HUDEP-2 (cell line): ENCODE data around the gene PDSS2.

ENCODE experiments used
- DNase-seq, 76 experiments: peaks; one replicate each; lab custom pipeline; 2025; ENCODE audit not compliant: unreplicated experiment in 76 of 76; lab: John Stamatoyannopoulos, UW

Gene PDSS2, protein sequence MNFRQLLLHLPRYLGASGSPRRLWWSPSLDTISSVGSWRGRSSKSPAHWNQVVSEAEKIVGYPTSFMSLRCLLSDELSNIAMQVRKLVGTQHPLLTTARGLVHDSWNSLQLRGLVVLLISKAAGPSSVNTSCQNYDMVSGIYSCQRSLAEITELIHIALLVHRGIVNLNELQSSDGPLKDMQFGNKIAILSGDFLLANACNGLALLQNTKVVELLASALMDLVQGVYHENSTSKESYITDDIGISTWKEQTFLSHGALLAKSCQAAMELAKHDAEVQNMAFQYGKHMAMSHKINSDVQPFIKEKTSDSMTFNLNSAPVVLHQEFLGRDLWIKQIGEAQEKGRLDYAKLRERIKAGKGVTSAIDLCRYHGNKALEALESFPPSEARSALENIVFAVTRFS

DNA sequence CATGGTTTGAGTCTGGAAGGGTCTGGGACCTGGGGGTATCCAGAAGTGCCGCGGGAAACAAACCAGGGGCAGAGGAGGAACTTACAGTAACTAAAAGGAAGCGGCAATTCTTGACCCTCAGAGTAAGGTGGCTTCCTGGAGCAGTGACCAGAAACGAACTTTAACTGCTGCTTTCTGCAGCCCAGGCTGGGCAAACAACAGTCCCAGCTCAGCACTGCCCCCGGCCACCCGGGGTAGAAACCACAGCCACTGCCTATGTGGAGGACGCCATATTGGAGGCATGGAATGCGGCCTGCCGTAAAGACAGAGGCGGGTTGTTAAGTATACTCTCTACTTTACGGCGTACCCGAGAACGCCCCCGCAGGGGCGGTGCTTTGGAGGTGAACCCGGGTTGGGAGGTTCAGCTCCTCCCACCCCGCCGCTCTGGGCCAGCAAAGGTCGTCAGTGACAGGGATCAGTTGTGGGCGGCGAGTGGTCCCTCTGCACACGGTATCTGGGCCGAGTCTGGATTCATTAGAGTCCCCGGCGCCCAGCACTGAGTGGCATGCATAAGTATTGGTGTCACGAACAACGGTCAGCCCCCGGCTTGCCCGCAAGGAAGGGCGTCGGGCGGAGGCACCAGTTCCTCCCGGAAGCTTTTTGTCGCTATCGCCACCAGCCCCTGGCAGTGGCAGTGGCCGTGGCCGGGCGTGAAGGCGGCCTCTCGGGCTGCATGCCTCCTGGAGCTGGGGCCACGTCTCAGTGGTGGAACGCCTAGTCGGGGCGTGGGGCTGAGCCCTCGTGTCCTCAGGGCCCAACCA is at the start of gene PDSS2:
Gene PDSS2 (minus strand): TSS at position 282 of the 800 bp plus-strand sequence. CDS start 279 bp downstream, at position 3.
- peak; percentile 68 to 100 (median 99) for DNase-seq

DNA sequence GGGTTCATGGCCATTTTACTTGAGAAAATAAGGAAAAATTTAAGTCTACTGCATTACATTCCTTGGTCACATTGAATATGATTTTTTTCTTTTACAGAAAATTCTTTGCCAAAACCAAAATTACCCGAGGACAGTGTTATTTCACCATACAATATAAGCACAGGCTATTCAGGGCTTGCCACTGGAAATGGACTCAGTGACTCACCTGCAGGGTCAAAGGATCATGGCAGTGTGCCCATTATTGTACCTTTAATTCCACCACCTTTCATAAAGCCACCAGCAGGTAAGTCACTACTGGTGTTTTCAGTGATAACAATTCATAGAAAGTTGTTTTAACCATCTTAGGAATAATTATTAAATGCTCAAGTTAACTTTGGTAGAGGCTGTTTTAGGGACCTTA is 46.8 kb upstream of the PDSS2 start:
- DNase-seq: no peak

DNA sequence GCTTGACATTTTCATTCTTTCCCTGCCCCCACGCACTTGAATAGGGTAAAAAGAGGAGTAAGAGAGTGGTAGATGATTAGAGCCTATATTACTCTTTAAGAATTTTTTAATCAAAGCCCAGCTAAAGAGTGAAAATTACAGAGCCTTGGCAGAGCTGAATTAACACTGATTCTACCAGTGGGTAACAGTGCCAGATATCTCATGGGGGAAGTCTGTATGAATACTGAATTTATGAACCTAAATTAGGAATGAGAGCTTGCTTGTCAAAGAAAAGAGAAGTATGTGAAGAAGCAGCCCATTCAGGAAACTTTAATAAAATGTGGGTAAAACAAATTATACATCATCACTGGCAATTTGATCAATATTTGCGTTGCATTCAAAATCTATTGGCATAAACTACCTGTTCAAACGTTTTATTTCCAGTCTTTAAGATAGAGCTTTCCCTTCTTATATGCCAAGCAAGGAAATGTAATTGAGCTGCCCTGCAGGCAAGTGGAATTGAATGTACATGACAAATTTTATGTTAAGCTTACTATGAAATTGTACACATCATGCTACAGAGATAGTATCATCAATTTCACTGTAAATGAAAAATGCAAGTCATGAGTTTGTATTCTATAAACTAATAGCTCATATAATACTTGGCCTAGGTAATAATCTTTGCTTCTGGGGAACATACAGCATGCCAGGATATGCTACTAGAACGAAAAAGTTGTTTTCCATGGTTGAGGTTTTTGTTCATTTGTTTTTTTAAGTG is 45.1 kb upstream of the PDSS2 start:
- no peak for DNase-seq

DNA sequence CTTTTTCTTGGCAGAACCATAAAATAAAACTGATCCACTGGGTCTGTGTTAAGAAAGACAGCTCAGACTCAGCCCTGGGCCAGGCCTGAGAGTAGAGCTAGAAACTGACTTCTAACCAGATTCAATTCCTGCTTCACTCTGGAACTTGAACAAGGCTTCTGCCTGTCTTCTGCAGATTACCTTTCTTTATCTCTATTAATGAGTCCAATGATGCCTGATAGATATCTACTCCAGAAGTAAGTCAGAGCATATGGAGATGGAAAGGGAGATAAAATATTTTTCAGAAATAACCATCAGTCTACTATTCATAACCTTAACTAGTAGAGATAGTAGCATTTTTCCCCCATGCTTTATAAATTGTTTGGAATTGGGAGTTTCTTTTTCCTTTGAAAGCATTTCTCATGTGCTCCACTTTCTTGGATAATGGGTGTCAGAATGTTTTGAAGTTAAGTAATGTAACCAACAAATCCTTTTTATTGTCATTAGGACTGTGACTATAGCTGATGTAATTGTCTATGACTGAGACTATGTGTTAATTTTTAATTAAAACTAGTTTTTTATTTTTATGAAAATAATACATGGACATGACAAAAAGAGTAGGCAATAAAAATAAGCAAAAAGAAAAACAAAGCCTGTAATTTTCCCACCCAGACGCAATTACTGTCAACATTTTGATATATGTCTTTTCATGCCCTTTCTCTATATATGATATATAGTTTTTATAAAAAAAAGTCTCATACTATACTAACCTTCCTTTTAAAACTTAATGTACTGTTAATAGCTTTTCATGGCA is 37.7 kb upstream of the PDSS2 start:
- no peak for DNase-seq

DNA sequence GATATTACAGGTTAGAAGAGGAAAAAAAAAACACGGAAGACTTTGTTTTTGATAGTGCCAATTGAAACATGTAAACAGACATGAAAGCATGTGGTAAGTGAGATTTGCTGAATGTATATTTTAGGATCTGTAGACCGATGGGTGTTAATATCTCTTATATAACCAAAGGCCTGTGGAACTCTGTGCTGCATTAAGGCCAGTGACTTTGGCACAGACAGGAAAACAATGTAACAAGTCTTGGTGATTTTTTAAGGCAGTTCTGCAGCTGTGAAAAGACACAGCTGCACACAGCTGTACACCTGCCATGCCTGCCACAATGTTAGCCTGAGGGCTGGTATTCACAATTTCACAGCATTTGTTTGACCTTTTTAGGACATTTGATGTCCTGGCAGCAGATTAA is 36.6 kb upstream of the PDSS2 start:
- no peak for DNase-seq

DNA sequence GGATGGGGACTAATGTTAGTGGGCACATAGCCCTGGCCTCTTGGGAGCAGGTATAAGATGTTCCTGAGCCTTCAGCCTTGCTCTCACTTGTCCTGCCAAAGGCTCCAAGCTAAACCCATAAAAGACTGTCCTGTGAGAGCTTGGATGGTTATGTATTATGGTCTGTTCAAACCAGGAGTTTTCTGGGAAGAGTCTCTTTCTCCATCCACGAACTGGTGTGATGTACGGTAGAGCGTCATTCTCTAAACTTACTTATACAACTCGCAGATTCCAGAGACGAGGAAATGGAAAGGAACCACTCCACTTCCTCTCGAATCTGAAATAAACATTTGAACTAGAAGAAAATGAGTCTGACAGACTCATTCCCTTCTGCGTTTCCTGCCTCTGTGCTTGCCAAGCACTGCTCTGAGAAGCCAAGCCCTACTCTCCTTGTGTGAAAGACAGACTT is 35.9 kb upstream of the PDSS2 start:
- no peak for DNase-seq

DNA sequence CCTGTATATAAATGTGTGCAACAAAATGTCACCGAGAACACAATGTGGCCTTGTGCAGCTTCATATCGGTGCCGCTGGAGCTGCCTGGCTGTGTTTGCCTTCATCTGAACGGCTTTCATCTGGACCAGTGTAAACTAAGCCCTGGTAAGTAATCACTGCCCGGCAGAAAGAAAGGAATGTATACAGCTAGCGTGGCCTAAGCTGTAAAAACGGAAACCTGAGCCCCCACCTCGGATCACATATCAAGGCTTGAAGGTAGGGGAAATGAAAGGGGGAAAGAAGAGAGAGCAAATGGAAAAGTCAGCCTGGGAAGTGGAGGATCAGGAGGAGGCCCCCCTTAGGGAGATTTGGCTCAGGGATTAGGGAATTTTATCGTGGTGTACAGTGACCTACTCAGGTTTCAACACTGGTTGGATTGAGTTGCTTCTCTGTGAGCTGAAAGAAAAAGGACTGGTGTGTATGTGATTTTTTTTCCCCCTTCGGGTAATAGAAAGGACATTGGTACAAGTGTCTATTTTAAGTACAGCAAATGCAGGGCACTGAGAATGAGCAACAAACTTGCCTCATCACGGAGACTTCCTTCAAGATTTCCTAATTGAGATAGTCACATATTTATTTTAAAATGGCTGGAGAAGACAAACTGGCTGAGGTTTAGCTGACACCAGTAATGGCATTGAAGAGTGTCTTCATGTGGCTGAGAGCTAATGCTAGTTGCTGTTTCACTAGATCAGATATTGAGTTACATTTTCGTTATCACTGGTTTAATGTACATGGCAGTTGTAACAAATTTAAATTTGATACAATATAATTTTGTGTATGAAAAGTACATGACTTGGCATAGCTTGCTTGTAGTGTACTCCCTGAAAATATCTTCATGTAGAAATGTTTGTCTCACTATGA is 34.0 kb upstream of the PDSS2 start:
- DNase-seq: no peak

DNA sequence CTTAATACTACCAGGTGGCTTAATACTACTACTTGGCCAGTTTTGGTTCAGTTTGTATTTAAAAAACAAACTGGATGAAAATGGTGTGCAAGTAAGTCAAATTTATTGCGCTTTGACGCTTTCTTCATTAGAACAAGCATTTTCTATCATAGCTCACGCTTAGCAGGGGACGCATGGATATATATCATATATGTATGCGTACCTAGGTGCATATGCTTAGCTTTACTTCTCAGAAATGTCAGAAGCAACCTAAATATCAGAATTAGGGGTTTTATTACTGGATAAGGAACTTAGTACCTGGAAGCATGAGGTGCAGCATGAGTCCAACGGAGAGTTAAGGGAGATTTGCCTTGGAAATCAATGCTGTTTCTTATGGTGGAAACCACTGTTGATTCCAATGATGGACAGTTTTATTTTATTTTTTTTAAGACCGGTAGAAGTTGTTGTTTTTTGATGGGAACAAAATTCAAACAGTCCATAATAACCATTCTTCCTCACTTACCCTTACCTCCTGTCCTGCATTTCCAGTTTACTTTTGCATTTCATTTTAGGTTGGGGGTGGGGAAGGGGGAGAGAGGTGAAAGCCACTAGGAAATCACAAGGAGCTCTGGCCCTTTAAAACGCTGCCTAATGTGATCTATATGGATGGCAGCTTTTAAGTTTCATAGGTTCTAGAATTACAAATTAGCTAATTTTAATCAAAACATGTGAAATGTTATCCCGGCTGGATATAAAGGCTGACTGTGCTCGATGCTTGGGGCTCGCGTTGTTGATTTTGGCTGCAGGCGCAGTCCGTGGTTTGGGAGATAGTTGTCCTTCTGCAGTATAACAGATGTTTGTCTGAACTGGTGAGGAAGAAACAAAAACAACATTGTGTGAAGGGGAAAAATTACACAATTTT is 32.6 kb upstream of the PDSS2 start:
- DNase-seq: no peak

DNA sequence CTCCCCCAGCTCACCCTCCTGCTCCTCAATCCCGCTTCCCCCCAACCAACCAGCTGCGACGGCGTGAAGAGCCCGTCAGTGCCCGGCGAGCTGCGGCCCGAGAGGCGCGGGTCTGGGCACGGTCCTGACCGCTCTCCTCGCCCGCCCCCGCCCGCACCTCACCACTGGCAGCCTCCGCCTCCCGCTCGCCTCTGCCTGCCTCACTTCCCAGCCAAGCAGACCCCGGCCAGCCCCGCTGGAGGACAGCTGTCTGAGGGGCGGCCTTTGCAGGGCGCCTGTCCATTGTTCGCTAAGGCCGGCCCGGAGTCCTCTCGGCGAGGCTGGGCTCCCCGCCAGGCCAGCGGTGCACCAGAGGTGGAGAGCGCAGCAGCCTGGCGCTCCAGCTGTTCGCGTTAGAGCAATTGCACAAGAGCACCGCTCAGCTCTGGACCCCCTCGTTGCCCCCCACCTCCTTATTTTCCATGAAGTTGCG is 31.8 kb upstream of the PDSS2 start:
- peak in 19 of 76 experiments; percentile 4 to 59 (median 23) for DNase-seq

DNA sequence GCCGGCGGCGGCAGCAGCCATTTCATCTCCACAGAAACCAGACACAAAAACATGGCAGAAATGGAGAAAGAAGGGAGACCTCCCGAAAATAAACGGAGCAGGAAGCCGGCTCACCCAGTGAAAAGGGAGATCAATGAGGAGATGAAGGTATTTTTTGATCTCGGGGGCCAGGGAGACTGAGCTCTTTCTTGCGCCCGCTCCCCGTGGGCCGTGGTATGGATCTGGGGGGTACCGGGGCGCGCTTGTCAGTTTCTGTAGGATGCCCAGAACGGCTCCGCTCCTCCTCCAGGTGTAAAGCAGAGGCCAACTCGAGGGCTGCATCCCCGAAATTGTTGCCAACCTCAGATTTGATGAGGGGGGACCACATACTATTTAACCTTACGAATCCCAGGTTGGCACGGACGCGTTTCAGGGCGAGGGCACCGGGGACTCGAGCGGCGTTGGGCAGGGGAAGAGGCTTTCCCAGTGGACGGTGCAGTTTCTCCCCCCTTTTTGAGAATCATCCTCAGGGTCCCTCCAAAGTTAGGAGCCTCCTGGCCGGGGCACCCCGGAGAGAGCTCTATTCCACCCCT is 31.3 kb upstream of the PDSS2 start:
- no peak for DNase-seq

DNA sequence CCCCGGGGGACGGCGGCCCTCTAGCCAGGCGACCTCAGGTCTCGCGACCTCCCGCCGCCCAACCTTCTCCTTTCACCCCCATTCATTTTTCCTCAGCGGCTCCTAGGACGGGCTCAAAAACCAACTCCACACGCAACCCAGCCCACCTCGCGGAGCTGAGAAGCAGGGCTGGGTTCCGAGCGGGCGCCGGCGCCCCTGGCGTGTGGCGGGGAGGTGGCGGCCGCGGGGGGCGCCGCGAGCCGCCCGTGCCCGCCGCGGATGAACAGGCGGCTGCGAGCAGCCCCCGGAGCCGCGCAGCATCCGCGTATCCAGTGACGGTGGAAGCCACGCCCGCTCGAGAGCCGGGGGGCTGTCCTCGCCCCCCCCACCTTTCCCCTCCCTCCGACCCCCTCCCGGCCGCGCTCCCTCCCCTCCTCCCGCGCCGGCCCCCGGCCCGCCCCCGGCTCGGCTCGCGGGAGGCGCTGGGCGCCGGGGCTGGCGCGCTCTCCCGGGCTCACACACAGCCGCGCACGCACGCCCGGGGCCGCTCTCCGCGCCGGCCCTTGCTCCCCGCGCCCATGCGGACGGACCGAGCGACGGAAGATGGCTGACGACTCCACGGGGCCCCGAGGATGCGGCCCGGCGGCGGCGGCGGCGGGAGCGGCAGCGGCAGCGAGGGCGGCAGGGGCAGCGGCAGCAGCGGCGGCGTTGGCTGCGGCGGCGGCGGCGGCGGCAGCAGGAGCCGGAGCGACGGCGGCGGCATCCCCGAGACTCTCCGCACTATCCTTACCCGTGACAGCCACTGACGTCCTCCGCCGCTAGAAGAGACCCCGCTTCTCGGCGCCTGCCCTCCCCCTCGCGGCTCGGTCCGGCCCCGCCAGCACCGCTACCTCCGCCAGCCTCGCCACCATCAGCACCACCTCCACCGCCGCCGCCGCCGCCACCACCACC is 30.5 kb upstream of the PDSS2 start, which contains the start of gene SOBP:
Gene SOBP (plus strand): TSS at position 482 of the 930 bp plus-strand sequence. CDS start 500 bp downstream, outside the sequence.
- peak in 6 of 76 experiments; percentile 14 to 43 (median 20) for DNase-seq

DNA sequence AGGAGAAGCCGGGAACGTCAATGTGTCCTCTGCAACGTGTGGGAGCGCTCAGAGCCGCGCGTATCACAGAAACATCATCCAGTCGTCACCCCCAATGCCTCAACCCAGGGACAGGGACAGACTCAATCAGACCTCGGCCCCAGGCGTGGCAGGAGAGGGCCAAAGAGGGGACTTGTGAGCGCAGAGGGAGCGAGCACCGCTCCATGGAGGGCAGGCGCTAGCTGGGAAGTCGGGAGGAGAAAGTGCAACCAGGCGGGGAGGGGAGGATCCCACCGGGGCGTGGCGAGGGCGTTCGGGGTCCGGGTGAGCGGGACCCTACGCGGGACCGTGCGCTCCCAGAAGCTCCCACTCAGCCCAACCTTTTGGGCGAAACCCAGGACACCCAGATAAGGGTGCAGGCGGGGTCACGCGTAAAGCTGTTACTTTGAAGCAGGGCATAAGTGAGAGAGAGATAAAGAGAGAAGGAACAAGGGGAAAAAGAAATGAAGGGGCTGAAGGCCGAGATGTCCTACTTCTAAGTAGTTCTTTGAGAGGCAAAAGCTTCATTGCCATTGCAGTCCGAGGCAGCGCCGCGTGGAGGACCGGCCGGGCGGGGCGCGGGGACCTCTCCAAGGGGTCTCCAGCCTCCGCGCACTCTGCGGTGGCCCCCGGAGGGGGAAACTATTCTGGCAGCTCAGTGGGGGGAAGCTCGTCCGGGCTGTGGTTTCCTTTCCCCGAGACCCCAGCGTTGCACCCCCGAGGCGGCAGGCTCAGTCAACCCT is 29.7 kb upstream of the PDSS2 start:
- peak in 44 of 76 experiments; percentile 4 to 57 (median 32) for DNase-seq

DNA sequence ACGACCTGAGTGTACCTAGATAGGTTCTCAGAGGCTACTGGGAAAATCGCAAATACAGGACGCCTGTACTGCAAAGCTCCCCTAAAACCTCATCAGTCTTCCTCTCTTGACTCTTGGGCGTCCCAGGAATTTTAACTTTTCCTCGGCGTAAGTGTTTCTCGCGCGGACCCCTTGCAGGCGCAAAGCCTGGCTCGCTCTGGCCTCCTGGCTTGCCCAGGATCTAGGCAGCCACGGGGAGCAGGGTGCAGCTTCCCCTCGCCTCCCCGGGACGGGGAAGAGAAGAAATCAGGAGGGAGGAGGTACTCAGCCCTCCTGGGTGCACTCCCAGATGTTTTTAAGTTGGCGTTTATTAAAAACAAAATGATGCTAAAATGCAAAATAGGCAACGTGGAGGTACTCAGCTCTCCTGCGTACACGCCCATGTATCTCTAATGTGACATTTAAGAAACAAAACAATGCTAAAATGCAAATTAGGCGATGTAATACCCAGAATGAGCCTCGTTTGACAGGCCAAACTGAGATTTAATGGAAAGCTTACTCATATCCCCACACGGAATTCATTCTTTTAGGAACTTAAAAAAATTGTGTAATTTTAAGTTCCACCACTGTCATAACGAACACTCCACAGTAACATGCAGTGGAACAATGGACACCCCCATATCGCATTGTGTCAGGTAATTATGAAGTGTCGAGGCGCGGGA is 29.0 kb upstream of the PDSS2 start:
- no peak for DNase-seq

DNA sequence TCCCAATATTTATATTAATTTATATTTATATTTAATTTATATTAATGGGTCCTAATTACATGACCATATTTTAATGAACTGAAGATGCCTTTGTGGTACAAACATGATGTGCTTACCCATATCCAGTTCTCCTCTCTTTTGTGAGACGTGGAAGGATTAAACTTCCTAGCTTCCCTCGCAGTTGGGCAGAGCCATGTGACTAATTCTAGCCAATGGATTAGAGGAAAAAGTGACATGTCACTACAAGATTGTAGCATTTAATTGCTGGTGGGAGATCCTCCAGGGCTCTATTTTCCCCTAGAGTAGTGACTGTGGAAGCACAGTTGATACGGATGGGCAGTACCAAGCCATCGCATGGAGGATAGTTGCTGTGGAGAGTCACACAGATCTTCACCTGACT is 25.8 kb upstream of the PDSS2 start:
- DNase-seq: no peak

DNA sequence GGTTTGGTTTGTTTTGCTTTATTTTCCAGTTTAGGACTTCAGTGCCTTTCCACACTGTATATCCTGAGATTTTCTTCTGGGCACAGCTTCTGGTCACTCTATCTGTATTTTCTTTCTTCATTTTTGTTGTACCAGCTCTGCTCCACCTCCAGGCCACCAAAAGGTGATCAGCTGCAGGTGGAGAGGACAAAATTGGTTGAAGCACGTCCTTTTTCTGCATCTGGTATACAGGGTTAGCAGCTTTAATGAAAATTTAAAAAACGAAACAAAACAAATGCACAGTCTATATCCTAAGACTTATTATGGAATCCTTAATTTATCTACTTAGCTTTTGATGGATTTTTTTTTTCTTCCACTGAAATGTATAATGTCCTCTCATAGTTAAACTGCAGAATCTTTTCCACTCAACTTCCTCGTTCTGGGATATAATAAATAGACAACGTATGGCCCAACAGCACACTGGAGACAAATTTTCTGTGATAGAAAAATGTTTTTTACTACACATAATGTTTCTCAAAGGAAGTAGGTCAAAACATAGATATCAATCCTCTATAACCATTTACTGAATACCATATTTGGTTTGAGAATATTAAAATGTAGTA is 19.8 kb upstream of the PDSS2 start:
- no peak for DNase-seq
